CD8-positive, alpha-beta memory T cell (primary cell): ENCODE measurements around the gene CPS1. TPM values are rescaled to one million over a fixed set of nuclear protein-coding genes. Genes with fewer than 3 reads are reported as not detected.

Source experiments
- CTCF ChIA-PET: fragments of 350-600 bp; sonication (Branson Sonifier 250); formaldehyde crosslinking; loops from one replicate; lab custom pipeline; 2021; ENCODE audit warnings: antibody characterized with exemption; lab: Charles Lee
- POLR2A ChIA-PET: fragments of 350-600 bp; sonication (Branson Sonifier 250); formaldehyde crosslinking; loops from one replicate; lab custom pipeline; 2021; ENCODE audit warnings: antibody characterized with exemption; lab: Charles Lee
- DNase-seq, 5 donors: peaks; one replicate each; pipeline versions ENCODE4 v3.0.0 to v3.0.0-alpha.2; 2020 to 2022; ENCODE audit warnings: mixed read lengths in 1 of 5
- H3K27ac ChIP-seq: one replicate; pipeline ENCODE4 v1.7.0; 2013; ENCODE audit warnings: low read depth, mild to moderate bottlenecking, low read length, moderate library complexity
- H3K27me3 ChIP-seq: 2 replicates; pipeline ENCODE4 v1.7.0; 2013; ENCODE audit warnings: low read length, mild to moderate bottlenecking; ENCODE audit not compliant: insufficient read depth, poor library complexity, severe bottlenecking
- H3K36me3 ChIP-seq: 2 replicates; pipeline ENCODE4 v1.7.0; 2013; ENCODE audit warnings: mild to moderate bottlenecking, low read length, moderate library complexity; ENCODE audit not compliant: insufficient read depth
- H3K4me1 ChIP-seq: 2 replicates; pipeline ENCODE4 v1.7.0; 2013; ENCODE audit warnings: mild to moderate bottlenecking, low read length, moderate library complexity; ENCODE audit not compliant: insufficient read depth
- H3K4me3 ChIP-seq: 2 replicates; pipeline ENCODE4 v1.7.0; 2013; ENCODE audit warnings: mild to moderate bottlenecking, low read length
- H3K9me3 ChIP-seq: 2 replicates; pipeline ENCODE4 v1.7.0; 2013; ENCODE audit warnings: mild to moderate bottlenecking, low read length
- H3K27ac Mint-ChIP-seq, 8 donors: one replicate each; pipeline ENCODE4 v1.8.0; 2020 to 2021; ENCODE audit warnings: mixed read lengths in 8 of 8, mild to moderate bottlenecking in 6 of 8, inconsistent platforms in 3 of 8, moderate library complexity in 3 of 8
- H3K27me3 Mint-ChIP-seq, 2 donors: one replicate each; pipeline ENCODE4 v1.8.0; 2020 to 2021; ENCODE audit warnings: mixed read lengths in 2 of 2, mild to moderate bottlenecking in 1 of 2, moderate library complexity in 1 of 2
- H3K36me3 Mint-ChIP-seq, 3 donors: one replicate each; pipeline ENCODE4 v1.8.0; 2020 to 2021; ENCODE audit warnings: mixed read lengths in 3 of 3, inconsistent platforms in 1 of 3, mild to moderate bottlenecking in 1 of 3
- H3K4me1 Mint-ChIP-seq, 3 donors: one replicate each; pipeline ENCODE4 v1.8.0; 2020 to 2021; ENCODE audit warnings: mixed read lengths in 3 of 3, inconsistent platforms in 1 of 3, mild to moderate bottlenecking in 1 of 3
- H3K4me3 Mint-ChIP-seq, 7 donors: one replicate each; pipeline ENCODE4 v1.8.0; 2020 to 2021; ENCODE audit warnings: mixed read lengths in 7 of 7, mild to moderate bottlenecking in 6 of 7, moderate library complexity in 4 of 7, inconsistent platforms in 2 of 7
- H3K9me3 Mint-ChIP-seq, 5 donors: one replicate each; pipeline ENCODE4 v1.8.0; 2020 to 2022; ENCODE audit warnings: mixed read lengths in 5 of 5, mild to moderate bottlenecking in 3 of 5, moderate library complexity in 2 of 5, inconsistent platforms in 1 of 5
- polyA plus RNA-seq: library from polyadenylated mRNA; unstranded; fragments of 300-500 nt; fragmentation: Illumina TruSeq; gene quantifications from one replicate; pipeline ENCODE4 v1.2.3, GENCODE V29; 2021
- total RNA-seq, 2 experiments: library from RNA; stranded (reverse); gene quantifications; one replicate each; pipeline ENCODE4 v1.2.3, GENCODE V29; 2021

CPS1 gene
- total and polyA plus RNA-seq, 3 experiments from 2014 or later, result 2.0 to 2.3 TPM; not detected in 1

GRCh38 chr2:210617732-210618330, 61.4 kb downstream of the CPS1 start:
- Mint-ChIP-seq H3K4me3 (no peak overlapping the region), H3K27me3 (no peaks in the 10 kb centered on the region), H3K4me1 (no peaks in the 10 kb centered on the region), H3K36me3 (no peaks in the 10 kb centered on the region), H3K9me3 (peaks cover 0 to 2% (median 0%) of the 10 kb centered on the region in 5 donors), H3K27ac (no peak overlapping the region)
- Histone ChIP-seq H3K4me1 (no peaks in the 10 kb centered on the region), H3K9me3 (no peaks in the 10 kb centered on the region), H3K36me3 (no peaks in the 10 kb centered on the region), H3K27me3 (no peaks in the 10 kb centered on the region), H3K4me3 (no peak overlapping the region), H3K27ac (no peak overlapping the region)
- ChIA-PET POLR2A (no interaction called here), CTCF (no interaction called here)
- no peak for DNase-seq

- Histone ChIP-seq H3K9me3 (no peaks in the 10 kb centered on the region), H3K4me3 (no peak overlapping the region), H3K36me3 (no peaks in the 10 kb centered on the region), H3K27me3 (no peaks in the 10 kb centered on the region), H3K27ac (no peak overlapping the region), H3K4me1 (no peaks in the 10 kb centered on the region)
- Mint-ChIP-seq H3K9me3 (no peaks in the 10 kb centered on the region), H3K4me3 (no peak overlapping the region), H3K4me1 (no peaks in the 10 kb centered on the region), H3K27me3 (no peaks in the 10 kb centered on the region), H3K36me3 (no peaks in the 10 kb centered on the region), H3K27ac (no peak overlapping the region)
- POLR2A ChIA-PET, result no interaction called here
- DNase-seq, result no peak
- CTCF ChIA-PET, result no interaction called here
These were observed 64.1 kb downstream of the CPS1 start for GRCh38 chr2:210620456-210620855.

DNA sequence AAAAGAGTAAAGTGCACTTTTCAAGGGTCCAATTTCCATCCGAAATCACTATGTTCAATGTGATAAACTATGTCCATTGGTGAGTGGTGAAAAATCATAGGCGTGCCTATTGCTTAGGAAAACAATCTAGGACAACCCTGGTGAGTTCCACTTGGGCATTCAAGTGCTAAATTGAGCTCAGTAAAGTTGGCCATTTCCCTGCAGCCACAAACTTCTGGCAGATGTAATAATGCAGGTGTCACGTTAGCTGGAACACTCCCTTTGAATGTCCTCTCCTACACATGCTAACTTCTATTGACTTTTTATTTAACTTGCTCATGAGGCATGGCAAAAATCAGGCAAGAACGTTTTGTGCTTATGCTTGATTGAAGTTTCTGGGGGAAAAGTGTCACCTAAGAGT, 67.1 kb downstream of the CPS1 start:
- H3K36me3 Mint-ChIP-seq, result no peaks in the 10 kb centered on the region
- Histone ChIP-seq H3K4me1 (no peaks in the 10 kb centered on the region), H3K36me3 (no peaks in the 10 kb centered on the region), H3K4me3 (no peak overlapping the region), H3K9me3 (no peaks in the 10 kb centered on the region), H3K27ac (no peak overlapping the region), H3K27me3 (no peaks in the 10 kb centered on the region)
- no peak for DNase-seq
- CTCF ChIA-PET, result no interaction called here
- no peaks in the 10 kb centered on the region for H3K9me3 Mint-ChIP-seq
- H3K4me3 Mint-ChIP-seq, result no peak overlapping the region
- POLR2A ChIA-PET, result no interaction called here
- peaks cover 0 to 5% of the 10 kb centered on the region in 2 donors for H3K27me3 Mint-ChIP-seq
- H3K4me1 Mint-ChIP-seq, result no peaks in the 10 kb centered on the region
- H3K27ac Mint-ChIP-seq, result no peak overlapping the region

- H3K27me3 Mint-ChIP-seq, result peaks cover 0 to 5% of the 10 kb centered on the region in 2 donors
These were observed 70.5 kb downstream of the CPS1 start for GRCh38 chr2:210626849-210627248.

GRCh38 chr2:210630873-210631560, 74.6 kb downstream of the CPS1 start:
- no peak for DNase-seq
- no peaks in the 10 kb centered on the region for H3K36me3 Mint-ChIP-seq
- H3K4me3 ChIP-seq, result no peak overlapping the region
- H3K4me3 Mint-ChIP-seq, result no peak overlapping the region
- H3K9me3 Mint-ChIP-seq, result no peaks in the 10 kb centered on the region
- H3K27me3 ChIP-seq, result no peaks in the 10 kb centered on the region
- no peak overlapping the region for H3K27ac Mint-ChIP-seq
- POLR2A ChIA-PET, result no interaction called here
- no peaks in the 10 kb centered on the region for H3K9me3 ChIP-seq
- no peaks in the 10 kb centered on the region for H3K36me3 ChIP-seq
- no peak overlapping the region for H3K27ac ChIP-seq
- no peaks in the 10 kb centered on the region for H3K4me1 Mint-ChIP-seq
- CTCF ChIA-PET, result no interaction called here
- H3K4me1 ChIP-seq, result no peaks in the 10 kb centered on the region
- H3K27me3 Mint-ChIP-seq, result peaks cover 0 to 5% of the 10 kb centered on the region in 2 donors

More at GRCh38 chr2:210626849-210627248, 70.5 kb downstream of the CPS1 start:
- no peaks in the 10 kb centered on the region for H3K36me3 ChIP-seq
- no peaks in the 10 kb centered on the region for H3K9me3 Mint-ChIP-seq
- H3K4me3 Mint-ChIP-seq, result no peak overlapping the region
- no peak overlapping the region for H3K27ac Mint-ChIP-seq
- CTCF ChIA-PET, result no interaction called here
- POLR2A ChIA-PET, result no interaction called here
- H3K4me1 ChIP-seq, result no peaks in the 10 kb centered on the region
- no peak overlapping the region for H3K27ac ChIP-seq
- H3K4me1 Mint-ChIP-seq, result no peaks in the 10 kb centered on the region
- H3K36me3 Mint-ChIP-seq, result no peaks in the 10 kb centered on the region
- H3K9me3 ChIP-seq, result no peaks in the 10 kb centered on the region
- no peak for DNase-seq
- H3K27me3 ChIP-seq, result no peaks in the 10 kb centered on the region
- no peak overlapping the region for H3K4me3 ChIP-seq

- CTCF ChIA-PET, result no interaction called here
- Mint-ChIP-seq H3K4me1 (no peaks in the 10 kb centered on the region), H3K27me3 (no peaks in the 10 kb centered on the region), H3K36me3 (no peaks in the 10 kb centered on the region), H3K27ac (no peak overlapping the region), H3K9me3 (no peaks in the 10 kb centered on the region), H3K4me3 (no peak overlapping the region)
- H3K4me1 ChIP-seq, result no peaks in the 10 kb centered on the region
- DNase-seq, result no peak
- no peak overlapping the region for H3K4me3 ChIP-seq
- no peaks in the 10 kb centered on the region for H3K36me3 ChIP-seq
- POLR2A ChIA-PET, result no interaction called here
- no peaks in the 10 kb centered on the region for H3K27me3 ChIP-seq
- H3K9me3 ChIP-seq, result no peaks in the 10 kb centered on the region
- H3K27ac ChIP-seq, result no peak overlapping the region
These were observed 77.3 kb downstream of the CPS1 start for GRCh38 chr2:210633699-210634098.

DNA sequence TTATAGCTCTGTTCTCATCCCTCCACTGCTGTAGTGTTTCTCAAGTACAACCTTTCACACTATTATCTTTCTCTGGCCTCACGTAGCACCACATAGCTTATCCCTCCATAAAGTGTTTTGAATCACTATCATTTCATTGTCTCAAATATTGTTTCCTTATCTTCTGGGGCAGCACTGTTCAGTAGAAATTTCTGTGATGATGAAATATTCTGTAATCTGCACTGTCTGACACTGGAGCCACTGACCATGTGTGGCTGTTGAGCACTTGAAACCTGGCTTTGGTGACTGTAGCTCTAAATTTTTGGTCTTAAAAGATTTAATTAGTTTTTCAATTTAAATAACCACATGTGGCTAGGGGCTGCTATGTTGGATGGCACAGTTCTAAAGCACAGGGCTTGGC, 78.9 kb downstream of the CPS1 start:
- Mint-ChIP-seq H3K4me1 (no peaks in the 10 kb centered on the region), H3K4me3 (no peak overlapping the region), H3K36me3 (no peaks in the 10 kb centered on the region), H3K9me3 (no peaks in the 10 kb centered on the region), H3K27me3 (no peaks in the 10 kb centered on the region), H3K27ac (no peak overlapping the region)
- H3K4me3 ChIP-seq, result no peak overlapping the region
- ChIA-PET POLR2A (no interaction called here), CTCF (no interaction called here)
- no peak for DNase-seq
- H3K9me3 ChIP-seq, result no peaks in the 10 kb centered on the region
- no peaks in the 10 kb centered on the region for H3K27me3 ChIP-seq
- no peaks in the 10 kb centered on the region for H3K4me1 ChIP-seq
- H3K36me3 ChIP-seq, result no peaks in the 10 kb centered on the region
- no peak overlapping the region for H3K27ac ChIP-seq

- POLR2A ChIA-PET, result no interaction called here
These were observed 85.9 kb downstream of the CPS1 start for GRCh38 chr2:210642333-210642732.

More at GRCh38 chr2:210642333-210642732, 85.9 kb downstream of the CPS1 start:
- H3K27ac Mint-ChIP-seq, result no peak overlapping the region
- Histone ChIP-seq H3K9me3 (no peaks in the 10 kb centered on the region), H3K27ac (no peak overlapping the region), H3K4me3 (no peak overlapping the region), H3K4me1 (no peaks in the 10 kb centered on the region), H3K36me3 (no peaks in the 10 kb centered on the region), H3K27me3 (no peaks in the 10 kb centered on the region)
- CTCF ChIA-PET, result no interaction called here
- H3K4me3 Mint-ChIP-seq, result no peak overlapping the region
- no peak for DNase-seq
- H3K9me3 Mint-ChIP-seq, result peaks cover 0 to 2% (median 0%) of the 10 kb centered on the region in 5 donors
- no peaks in the 10 kb centered on the region for H3K4me1 Mint-ChIP-seq
- no peaks in the 10 kb centered on the region for H3K27me3 Mint-ChIP-seq
- no peaks in the 10 kb centered on the region for H3K36me3 Mint-ChIP-seq
